Peyer's patch (tissue), 4 donors: Measurements from ENCODE around the gene ZNF581. TPM values are rescaled to one million over a fixed set of nuclear protein-coding genes. Genes with fewer than 3 reads are reported as not detected.

Experiments used
- DNase-seq, 3 donors: peaks; one replicate each; pipeline ENCODE4 v3.0.0-alpha.2; 2017 to 2019
- H3K27ac ChIP-seq, 4 donors: fragments of 200-600 bp; sonication (generic); one replicate each; pipeline ENCODE4 v1.5.1; 2016 to 2019
- H3K27me3 ChIP-seq, 2 donors: fragments of 200-600 bp; sonication (generic); one replicate each; pipeline ENCODE4 v1.5.1; 2019
- H3K36me3 ChIP-seq, 3 donors: fragments of 200-600 bp; sonication (generic); one replicate each; pipeline ENCODE4 v1.5.1; 2016 to 2019
- H3K4me1 ChIP-seq, 4 donors: fragments of 200-600 bp; sonication (generic); one replicate each; pipeline ENCODE4 v1.5.1; 2016 to 2019
- H3K4me3 ChIP-seq, 4 donors: fragments of 200-600 bp; sonication (generic); 1 replicate in 3 of 4; 2 replicates in 1 of 4; pipeline ENCODE4 v1.5.1; 2016 to 2019; ENCODE audit warnings: mild to moderate bottlenecking in 1 of 4
- H3K9me3 ChIP-seq, 4 donors: fragments of 200-600 bp; sonication (generic); one replicate each; pipeline ENCODE4 v1.5.1; 2016 to 2019; ENCODE audit warnings: mild to moderate bottlenecking in 1 of 4
- CTCF ChIP-seq, 6 experiments: fragments of 450-650 bp in 4 of 6; fragments of 200-600 bp in 2 of 6; sonication (generic) in 1 of 6; IDR thresholded peaks; one replicate each; pipeline ENCODE4 v1.5.1; 2017 to 2019; ENCODE audit warnings: antibody characterized with exemption in 6 of 6, mild to moderate bottlenecking in 3 of 6, moderate library complexity in 1 of 6
- POLR2A ChIP-seq, 2 donors: fragments of 450-650 bp; IDR thresholded peaks; one replicate each; pipeline ENCODE4 v1.5.1; 2017; ENCODE audit warnings: antibody characterized with exemption in 2 of 2, mild to moderate bottlenecking in 2 of 2, moderate library complexity in 2 of 2
- total RNA-seq, 4 donors: library from RNA; depleted of rRNA; stranded (reverse); fragments of >200 nt; gene quantifications; one replicate each; pipeline ENCODE4 v1.1.0, GENCODE V29; 2016

The ZNF581 gene
- total RNA-seq, 4 donors from 2014 or later = 7.7 to 28.9 (median 14.1) TPM

- TF ChIP-seq CTCF (IDR thresholded peaks at IDR 0.05) = no peak
- no peak for TF ChIP-seq POLR2A (IDR thresholded peaks at IDR 0.05)
Observed at GRCh38 chr19:55606471-55606787, 37.0 kb upstream of the ZNF581 start.

GRCh38 chr19:55606817-55607216 is 36.6 kb upstream of the ZNF581 start:
- Histone ChIP-seq H3K36me3 (peaks cover 0 to 19% (median 0%) of the 10 kb centered on the region in 3 donors), H3K4me1 (peaks cover 0 to 35% (median 9%) of the 10 kb centered on the region in 4 donors), H3K27ac (peak overlapping the region in 1 of 4 donors; percentile 99), H3K9me3 (no peaks in the 10 kb centered on the region), H3K4me3 (peak overlapping the region in 1 of 4 donors; percentile 98), H3K27me3 (no peaks in the 10 kb centered on the region)
- TF ChIP-seq CTCF (IDR thresholded peaks at IDR 0.05) = no peak
- TF ChIP-seq POLR2A (IDR thresholded peaks at IDR 0.05) = no peak
- DNase-seq = no peak

More at GRCh38 chr19:55606471-55606787, 37.0 kb upstream of the ZNF581 start:
- peaks cover 0 to 19% (median 0%) of the 10 kb centered on the region in 3 donors for H3K36me3 ChIP-seq
- peak overlapping the region; percentile 68 to 98 (median 92) for H3K4me3 ChIP-seq
- H3K27me3 ChIP-seq = no peaks in the 10 kb centered on the region
- H3K27ac ChIP-seq = peak overlapping the region; percentile 90 to 99 (median 96)
- H3K4me1 ChIP-seq = peaks cover 0 to 37% (median 9%) of the 10 kb centered on the region in 4 donors
- no peaks in the 10 kb centered on the region for H3K9me3 ChIP-seq
- DNase-seq = no peak

- peaks cover 0 to 24% (median 8%) of the 10 kb centered on the region in 4 donors for H3K4me1 ChIP-seq
- peaks cover 0 to 27% (median 0%) of the 10 kb centered on the region in 3 donors for H3K36me3 ChIP-seq
- H3K9me3 ChIP-seq = no peaks in the 10 kb centered on the region
- no peak for DNase-seq
- no peak for TF ChIP-seq CTCF (IDR thresholded peaks at IDR 0.05)
- TF ChIP-seq POLR2A (IDR thresholded peaks at IDR 0.05) = no peak
- no peak overlapping the region for H3K27ac ChIP-seq
- no peaks in the 10 kb centered on the region for H3K27me3 ChIP-seq
- no peak overlapping the region for H3K4me3 ChIP-seq
Observed at GRCh38 chr19:55609326-55609725, 34.1 kb upstream of the ZNF581 start.

GRCh38 chr19:55611300-55611982 is 32.0 kb upstream of the ZNF581 start:
- H3K4me3 ChIP-seq = no peak overlapping the region
- H3K36me3 ChIP-seq = peaks cover 0 to 47% (median 0%) of the 10 kb centered on the region in 3 donors
- peaks cover 0 to 12% (median 3%) of the 10 kb centered on the region in 4 donors for H3K4me1 ChIP-seq
- H3K27ac ChIP-seq = no peak overlapping the region
- H3K27me3 ChIP-seq = no peaks in the 10 kb centered on the region
- no peak for TF ChIP-seq POLR2A (IDR thresholded peaks at IDR 0.05)
- no peak for TF ChIP-seq CTCF (IDR thresholded peaks at IDR 0.05)
- H3K9me3 ChIP-seq = no peaks in the 10 kb centered on the region
- no peak for DNase-seq

- H3K36me3 ChIP-seq = peaks cover 0 to 54% (median 0%) of the 10 kb centered on the region in 3 donors
- peaks cover 0 to 7% (median 0%) of the 10 kb centered on the region in 4 donors for H3K4me1 ChIP-seq
- no peaks in the 10 kb centered on the region for H3K9me3 ChIP-seq
- H3K4me3 ChIP-seq = no peak overlapping the region
- no peak for DNase-seq
- H3K27ac ChIP-seq = no peak overlapping the region
- TF ChIP-seq CTCF (IDR thresholded peaks at IDR 0.05) (no peak), POLR2A (IDR thresholded peaks at IDR 0.05) (no peak)
- H3K27me3 ChIP-seq = no peaks in the 10 kb centered on the region
Observed at GRCh38 chr19:55611983-55612645, 31.3 kb upstream of the ZNF581 start.
